Esophagus squamous epithelium (tissue), 5 donors: ENCODE measurements around the gene TXNRD1. TPM values are rescaled to one million over a fixed set of nuclear protein-coding genes. Genes with fewer than 3 reads are reported as not detected.

Source experiments
- DNase-seq: peaks from one replicate; lab custom pipeline; 2025; lab: John Stamatoyannopoulos, UW
- H3K27ac ChIP-seq, 4 donors: fragments of 200-600 bp; sonication (generic); one replicate each; pipeline ENCODE4 v1.5.1; 2016 to 2019; ENCODE audit warnings: mild to moderate bottlenecking in 1 of 4
- H3K27me3 ChIP-seq, 4 donors: fragments of 200-600 bp; sonication (generic); 1 replicate in 3 of 4; 2 replicates in 1 of 4; pipeline versions ENCODE4 v1.5.1 to v1.6.0; 2017 to 2021; ENCODE audit warnings: antibody characterized with exemption in 1 of 4
- H3K36me3 ChIP-seq, 3 donors: fragments of 200-600 bp; sonication (generic); one replicate each; pipeline ENCODE4 v1.5.1; 2016 to 2019
- H3K4me1 ChIP-seq, 3 donors: fragments of 200-600 bp; sonication (generic); one replicate each; pipeline ENCODE4 v1.5.1; 2017 to 2019
- H3K4me3 ChIP-seq, 4 donors: fragments of 200-600 bp; sonication (generic); 1 replicate in 3 of 4; 2 replicates in 1 of 4; pipeline ENCODE4 v1.5.1; 2016 to 2019; ENCODE audit warnings: mild to moderate bottlenecking in 2 of 4, moderate library complexity in 1 of 4
- H3K9me3 ChIP-seq, 3 donors: fragments of 200-600 bp; sonication (generic); one replicate each; pipeline ENCODE4 v1.5.1; 2016 to 2019
- POLR2A ChIP-seq, 4 donors: fragments of 450-650 bp; IDR thresholded peaks; one replicate each; pipeline ENCODE4 v1.6.1; 2017; ENCODE audit warnings: antibody characterized with exemption in 4 of 4, mild to moderate bottlenecking in 4 of 4, moderate library complexity in 3 of 4
- WGBS, 2 donors: methylation state at CpG; one replicate each; pipeline ENCODE4 v1.1.5; 2018; 5-methylcytosine and 5-hydroxymethylcytosine counted together
- intact Hi-C: fragments of 100-400 bp; cut with DNase I; formaldehyde crosslinking; loops from one replicate; pipeline ENCODE4 v1.15.0; 2022
- total RNA-seq, 4 donors: library from RNA; depleted of rRNA; stranded (reverse); fragments of >200 nt; gene quantifications; one replicate each; pipeline ENCODE4 v1.1.0, GENCODE V29; 2016
- TF ChIP-seq, protein P1 (sequence below), 6 experiments: fragments of 450-650 bp in 4 of 6; fragments of 200-600 bp in 2 of 6; sonication (generic) in 2 of 6; IDR thresholded peaks; one replicate each; pipeline ENCODE4 v1.5.1; 2016 to 2019; ENCODE audit warnings: antibody characterized with exemption in 6 of 6, mild to moderate bottlenecking in 4 of 6, moderate library complexity in 4 of 6
- donor health status: DM: yes; HTN: yes; CAD: no.

TXNRD1 gene
- total RNA-seq = 100 to 1,000 TPM in 2 of 4 donors, 10 to 100 TPM in 2; 40.6 to 125 (median 82.0) TPM

DNA sequence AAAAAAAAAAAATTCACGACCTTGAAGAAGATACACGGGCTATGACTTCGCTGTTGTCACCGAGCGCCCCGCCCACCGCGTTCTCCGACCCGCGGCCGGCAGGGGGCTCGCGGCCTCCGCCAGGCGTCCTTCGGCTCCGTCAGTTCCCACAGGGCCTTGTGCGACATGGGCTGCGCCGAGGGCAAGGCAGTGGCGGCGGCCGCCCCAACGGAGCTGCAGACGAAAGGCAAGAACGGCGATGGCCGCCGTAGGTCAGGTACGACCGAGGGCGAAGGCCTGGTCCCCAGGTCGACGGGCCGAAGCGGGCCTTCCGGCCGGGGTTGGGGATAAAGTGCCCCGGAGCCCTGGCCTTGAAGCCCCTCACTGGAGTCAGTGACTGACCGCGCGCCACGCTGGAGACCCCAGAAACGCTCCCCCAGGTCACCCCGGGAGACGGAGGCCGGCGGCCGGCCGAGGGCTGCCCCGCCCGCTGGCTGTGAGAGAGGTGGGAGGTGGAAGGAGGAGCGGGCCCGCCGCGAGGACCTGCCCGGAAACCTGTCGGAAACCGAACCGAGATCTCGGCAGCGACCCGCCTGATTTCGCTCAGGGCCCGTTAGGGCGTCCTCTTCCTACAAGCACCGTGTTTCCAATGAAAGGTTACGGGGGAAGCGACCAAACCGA lies at the start of gene TXNRD1:
Gene TXNRD1 (plus strand): TSS at position 142 of the 660 bp plus-strand sequence. CDS start 24 bp downstream, at position 166.
- H3K27ac ChIP-seq = peak within 1 kb of the TSS; percentile 67 to 91 (median 82)
- DNase-seq = peak; percentile 8
- 10% methylated on average over 4 to 15 of the region's 71 CpGs for WGBS, 2 donors
- no peaks in the 10 kb centered on the region for H3K27me3 ChIP-seq
- TF ChIP-seq POLR2A (IDR thresholded peaks at IDR 0.05) = peak in 1 of 4 donors; percentile 28
- TF ChIP-seq, protein P1, sequence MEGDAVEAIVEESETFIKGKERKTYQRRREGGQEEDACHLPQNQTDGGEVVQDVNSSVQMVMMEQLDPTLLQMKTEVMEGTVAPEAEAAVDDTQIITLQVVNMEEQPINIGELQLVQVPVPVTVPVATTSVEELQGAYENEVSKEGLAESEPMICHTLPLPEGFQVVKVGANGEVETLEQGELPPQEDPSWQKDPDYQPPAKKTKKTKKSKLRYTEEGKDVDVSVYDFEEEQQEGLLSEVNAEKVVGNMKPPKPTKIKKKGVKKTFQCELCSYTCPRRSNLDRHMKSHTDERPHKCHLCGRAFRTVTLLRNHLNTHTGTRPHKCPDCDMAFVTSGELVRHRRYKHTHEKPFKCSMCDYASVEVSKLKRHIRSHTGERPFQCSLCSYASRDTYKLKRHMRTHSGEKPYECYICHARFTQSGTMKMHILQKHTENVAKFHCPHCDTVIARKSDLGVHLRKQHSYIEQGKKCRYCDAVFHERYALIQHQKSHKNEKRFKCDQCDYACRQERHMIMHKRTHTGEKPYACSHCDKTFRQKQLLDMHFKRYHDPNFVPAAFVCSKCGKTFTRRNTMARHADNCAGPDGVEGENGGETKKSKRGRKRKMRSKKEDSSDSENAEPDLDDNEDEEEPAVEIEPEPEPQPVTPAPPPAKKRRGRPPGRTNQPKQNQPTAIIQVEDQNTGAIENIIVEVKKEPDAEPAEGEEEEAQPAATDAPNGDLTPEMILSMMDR (IDR thresholded peaks at IDR 0.05) = peak; percentile 75 to 92 (median 88)
- no peaks in the 10 kb centered on the region for H3K36me3 ChIP-seq
- H3K9me3 ChIP-seq = no peaks in the 10 kb centered on the region
- peaks cover 20 to 44% (median 25%) of the 10 kb centered on the region in 3 donors for H3K4me1 ChIP-seq
- intact Hi-C loops = loop anchor here (5.0 kb wide), 2 partner anchors 72 to 142 kb away; no protein-coding TSS in a partner anchor
- peak within 1 kb of the TSS; percentile 38 to 68 (median 66) for H3K4me3 ChIP-seq

DNA sequence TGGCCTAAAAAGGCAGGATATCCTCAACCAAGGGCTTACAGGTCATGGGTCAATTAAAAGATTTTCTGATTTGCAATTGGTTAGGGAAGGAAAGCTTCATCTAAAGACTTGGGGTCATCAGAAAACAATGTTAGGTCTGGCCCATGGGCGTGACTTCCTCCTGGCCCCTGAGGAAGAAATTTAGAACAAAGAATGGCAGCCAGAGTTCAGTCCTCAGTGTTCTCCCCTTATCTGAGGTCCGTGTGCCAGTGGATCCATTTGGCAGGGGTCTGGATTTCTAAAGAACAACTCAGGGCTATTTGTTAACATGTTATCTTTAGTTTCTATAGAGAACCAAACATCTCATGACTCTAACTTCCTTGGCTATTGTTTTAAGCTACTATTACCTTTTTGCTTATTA lies 49.8 kb upstream of the TXNRD1 start:
- DNase-seq = no peak

DNA sequence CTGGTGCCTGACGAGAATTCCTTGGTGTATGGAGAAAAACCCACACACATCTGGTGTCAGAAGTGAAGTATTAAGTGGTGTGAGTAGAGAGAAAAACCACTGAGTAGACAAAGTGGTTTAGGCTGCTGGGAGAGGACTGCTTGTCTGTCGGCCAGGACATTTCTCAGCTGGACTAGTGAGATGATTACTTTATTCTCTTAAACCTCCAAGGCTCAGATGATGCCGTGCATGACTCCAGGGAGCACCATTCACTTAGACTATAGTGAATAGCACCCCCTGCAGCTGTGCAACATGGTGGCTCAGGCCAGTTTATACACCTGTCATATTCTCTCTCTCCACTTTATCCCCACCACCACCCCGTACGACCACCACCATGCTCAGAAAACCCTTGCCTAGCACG lies 49.1 kb upstream of the TXNRD1 start:
- H3K4me1 ChIP-seq = no peaks in the 10 kb centered on the region
- TF ChIP-seq, protein P1 (IDR thresholded peaks at IDR 0.05) = no peak
- no peak for TF ChIP-seq POLR2A (IDR thresholded peaks at IDR 0.05)
- no peaks in the 10 kb centered on the region for H3K27me3 ChIP-seq
- no peaks in the 10 kb centered on the region for H3K36me3 ChIP-seq
- 63 to 80% methylated on average over 5 to 6 of the region's 6 CpGs for WGBS, 2 donors
- no peak for DNase-seq
- peak overlapping the region in 1 of 4 donors; percentile 23 for H3K27ac ChIP-seq
- no peaks in the 10 kb centered on the region for H3K9me3 ChIP-seq
- intact Hi-C loops = no loop called here
- no peak overlapping the region for H3K4me3 ChIP-seq

More for the DNA sequence above, 49.8 kb upstream of the TXNRD1 start:
- Histone ChIP-seq H3K4me1 (no peaks in the 10 kb centered on the region), H3K27ac (peak overlapping the region in 1 of 4 donors; percentile 23), H3K36me3 (no peaks in the 10 kb centered on the region), H3K27me3 (no peaks in the 10 kb centered on the region), H3K4me3 (no peak overlapping the region), H3K9me3 (no peaks in the 10 kb centered on the region)
- 67 to 71% methylated on average over 2 of the region's 2 CpGs for WGBS, 2 donors
- TF ChIP-seq, protein P1 (IDR thresholded peaks at IDR 0.05) = no peak
- no peak for TF ChIP-seq POLR2A (IDR thresholded peaks at IDR 0.05)
- intact Hi-C loops = no loop called here

DNA sequence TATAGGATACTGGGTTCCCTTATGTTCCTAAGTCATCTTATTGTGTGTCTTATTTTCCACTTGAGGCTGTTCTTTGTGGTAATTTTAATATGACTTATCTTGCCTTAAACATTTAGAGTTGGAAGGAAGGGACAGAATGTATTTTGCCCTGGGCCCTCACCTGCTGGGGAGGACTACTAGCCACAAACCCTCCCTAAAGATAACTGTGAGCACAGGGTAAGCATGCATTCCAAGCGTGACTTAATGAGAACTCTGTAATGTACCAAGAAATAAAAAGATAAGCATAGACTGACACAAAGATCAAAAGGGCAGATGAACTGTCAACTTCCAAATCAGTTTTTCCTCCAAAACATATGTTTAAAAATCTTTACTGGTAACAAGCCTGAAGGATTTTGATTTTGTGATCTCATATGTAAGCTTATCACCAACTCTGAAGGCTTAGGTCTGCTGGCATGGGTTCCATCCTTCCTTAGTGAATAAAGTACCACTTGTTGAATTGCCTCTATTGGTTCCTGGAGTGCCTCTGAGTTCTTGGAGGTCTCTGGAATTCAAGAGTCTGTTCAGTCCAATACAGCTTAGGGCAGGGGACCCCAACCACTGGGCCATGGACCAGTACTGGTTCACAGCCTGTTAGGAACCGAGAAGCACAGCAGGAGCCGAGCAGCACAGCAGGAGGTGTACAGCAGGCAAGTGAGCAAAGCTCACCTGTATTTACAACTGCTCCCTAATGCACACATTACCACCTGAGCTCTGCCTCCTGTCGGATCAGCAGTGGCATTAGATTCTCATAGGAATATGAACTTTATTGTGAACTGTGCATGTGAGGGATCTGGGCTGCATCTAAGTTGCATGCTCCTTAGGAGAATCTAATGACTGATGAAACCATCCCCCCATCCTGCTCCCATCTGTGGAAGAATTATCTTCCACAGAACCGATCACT lies 47.8 kb upstream of the TXNRD1 start:
- intact Hi-C loops = no loop called here

More for the DNA sequence above, 47.8 kb upstream of the TXNRD1 start:
- Histone ChIP-seq H3K27me3 (no peaks in the 10 kb centered on the region), H3K4me1 (no peaks in the 10 kb centered on the region), H3K27ac (no peak overlapping the region), H3K4me3 (no peak overlapping the region), H3K9me3 (no peaks in the 10 kb centered on the region), H3K36me3 (no peaks in the 10 kb centered on the region)
- 88 to 93% methylated on average over 2 to 5 of the region's 5 CpGs for WGBS, 2 donors
- TF ChIP-seq, protein P1 (IDR thresholded peaks at IDR 0.05) = no peak
- TF ChIP-seq POLR2A (IDR thresholded peaks at IDR 0.05) = no peak
- DNase-seq = no peak
